PC-3 (cell line): Measurements from ENCODE around the gene S100A4. TPM values are rescaled to one million over a fixed set of nuclear protein-coding genes. Genes with fewer than 3 reads are reported as not detected.
"Not testable (repeated sequence)": the region's sequence is repeated elsewhere in the genome, so short reads cannot be mapped to it uniquely, and the experiment has no call there.

Experiments
- ATAC-seq: fragments of 200-7000 bp; cut with Tn5 transposase; 2 replicates; pipeline ENCODE4 v1.9.1; 2020; ENCODE audit warnings: mild to moderate bottlenecking, moderate library complexity
- BruUV-seq: library from RNA; stranded (reverse); fragments of 400-500 nt; replicated peaks from 2 replicates; lab custom pipeline; 2021; lab: Mats Ljungman, UMichigan
- CTCF ChIA-PET: fragments of 300-600 bp; sonication (Branson Sonifier 250); formaldehyde crosslinking; loops from one replicate; lab custom pipeline; 2022; ENCODE audit warnings: antibody characterized with exemption; lab: Charles Lee
- POLR2A ChIA-PET: fragments of 300-600 bp; sonication (Branson Sonifier 250); formaldehyde crosslinking; loops from one replicate; lab custom pipeline; 2022; ENCODE audit warnings: antibody characterized with exemption; ENCODE audit not compliant: unreplicated experiment; lab: Charles Lee
- DNase-seq: peaks from one replicate; pipeline ENCODE4 v3.0.0-alpha.2; 2015
- H2AFZ ChIP-seq: fragments of 300-600 bp; sonication (generic); 2 replicates; pipeline ENCODE4 v1.6.0; 2016; ENCODE audit warnings: antibody characterized with exemption, low read length
- H3F3A ChIP-seq: fragments of 300-600 bp; sonication (generic); one replicate; pipeline ENCODE4 v1.6.0; 2017; ENCODE audit warnings: antibody characterized with exemption, low read length, control low read depth, mild to moderate bottlenecking; ENCODE audit not compliant: unreplicated experiment
- H3K27ac ChIP-seq: fragments of 300-600 bp; sonication (generic); 2 replicates; pipeline ENCODE4 v1.5.1; 2016; ENCODE audit warnings: mild to moderate bottlenecking, low read length
- H3K27me3 ChIP-seq: fragments of 300-600 bp; sonication (generic); 2 replicates; pipeline ENCODE4 v1.6.1; 2016; ENCODE audit warnings: low read length, mixed read lengths
- H3K36me3 ChIP-seq: fragments of 300-600 bp; sonication (generic); 2 replicates; pipeline ENCODE4 v1.6.1; 2016; ENCODE audit warnings: low read depth, mixed run types, low read length, mixed read lengths
- H3K4me1 ChIP-seq: fragments of 300-600 bp; sonication (generic); 2 replicates; pipeline ENCODE4 v1.5.1; 2016; ENCODE audit warnings: low read length; ENCODE audit not compliant: insufficient read depth
- H3K4me2 ChIP-seq: fragments of 300-600 bp; sonication (generic); 2 replicates; pipeline ENCODE4 v1.6.0; 2016; ENCODE audit warnings: low read length
- H3K4me3 ChIP-seq: fragments of 300-600 bp; sonication (generic); 2 replicates; pipeline ENCODE4 v1.5.1; 2016; ENCODE audit warnings: mild to moderate bottlenecking, low read length, mixed read lengths
- H3K79me2 ChIP-seq: fragments of 300-600 bp; sonication (generic); 2 replicates; pipeline ENCODE4 v1.6.1; 2017; ENCODE audit warnings: low read length, mixed read lengths
- H3K9ac ChIP-seq: fragments of 300-600 bp; sonication (generic); 2 replicates; pipeline ENCODE4 v1.6.0; 2016; ENCODE audit warnings: mild to moderate bottlenecking, low read length
- H3K9me2 ChIP-seq: fragments of 300-600 bp; sonication (generic); replicated peaks from 2 replicates; pipeline ENCODE4 v1.6.1; 2016; ENCODE audit warnings: mixed run types, low read length, mixed read lengths
- H3K9me3 ChIP-seq: fragments of 300-600 bp; sonication (generic); 2 replicates; pipeline ENCODE4 v1.6.1; 2016; ENCODE audit warnings: low read length, mixed read lengths
- H4K20me1 ChIP-seq: fragments of 300-600 bp; sonication (generic); 2 replicates; pipeline ENCODE4 v1.6.1; 2016; ENCODE audit warnings: low read length, mixed read lengths
- EZH2 ChIP-seq: fragments of 300-600 bp; sonication (generic); IDR thresholded peaks from one replicate; pipeline ENCODE4 v1.6.1; 2017; ENCODE audit warnings: antibody characterized with exemption, mild to moderate bottlenecking, low read length; ENCODE audit not compliant: unreplicated experiment
- EZH2phosphoT487 ChIP-seq: fragments of 300-600 bp; sonication (generic); IDR thresholded peaks from 2 replicates; pipeline ENCODE4 v1.6.1; 2018; ENCODE audit warnings: mild to moderate bottlenecking, antibody characterized with exemption, low read length, borderline replicate concordance
- intact Hi-C: fragments of 100-400 bp; cut with micrococcal nuclease; formaldehyde crosslinking; loops from 2 replicates; pipeline ENCODE4 v1.9.0; 2023
- total RNA-seq: library from RNA; depleted of rRNA; stranded (reverse); fragments of >200 nt; gene quantifications from 2 replicates; pipeline ENCODE4 v1.2.3, GENCODE V29; 2014
- TF ChIP-seq, protein P1 (sequence below): fragments of 300-600 bp; sonication (generic); conservative IDR thresholded peaks from 2 replicates; pipeline ENCODE4 v1.5.1; 2017; ENCODE audit warnings: antibody characterized with exemption, low read depth, mild to moderate bottlenecking, low read length

S100A4 gene
- total RNA-seq, 1 experiment from 2014 or later: 55.8 TPM

DNA sequence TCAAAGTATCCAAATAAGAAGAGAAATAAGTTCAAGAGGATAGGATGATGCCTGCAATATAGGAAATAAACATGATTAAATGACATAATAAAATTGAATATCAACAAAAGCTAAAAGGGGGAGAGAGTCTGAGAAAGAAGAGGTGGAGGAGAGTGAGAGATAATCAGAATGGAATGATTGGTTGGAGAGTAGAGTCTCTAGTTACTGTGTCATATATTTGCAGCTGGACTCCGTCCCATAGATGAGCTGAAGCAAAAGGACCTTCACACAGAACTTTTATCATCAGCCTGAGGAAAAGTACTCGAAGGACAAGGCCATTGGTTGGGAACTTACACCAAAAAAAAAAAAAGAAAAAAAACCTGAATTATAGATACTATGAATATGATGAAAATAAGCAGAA, 42.9 kb upstream of the S100A4 start:
- CTCF ChIA-PET: no interaction called here
- Histone ChIP-seq H2AFZ (no peak overlapping the region), H3K27ac (no peak overlapping the region), H3K36me3 (no peaks in the 10 kb centered on the region), H3K4me2 (no peak overlapping the region), H3K79me2 (no peaks in the 10 kb centered on the region), H3K4me3 (no peak overlapping the region), H3K27me3 (no peaks in the 10 kb centered on the region), H3F3A (no peaks in the 10 kb centered on the region), H3K9ac (no peak overlapping the region), H4K20me1 (no peaks in the 10 kb centered on the region), H3K4me1 (peaks cover 10% of the 10 kb centered on the region), H3K9me2 (no peaks in the 10 kb centered on the region), H3K9me3 (no peaks in the 10 kb centered on the region)
- no peak for ATAC-seq
- intact Hi-C loops: no loop called here
- POLR2A ChIA-PET: no interaction called here
- DNase-seq: no peak
- no peak for TF ChIP-seq EZH2phosphoT487
- BruUV-seq: no TSS peak

DNA sequence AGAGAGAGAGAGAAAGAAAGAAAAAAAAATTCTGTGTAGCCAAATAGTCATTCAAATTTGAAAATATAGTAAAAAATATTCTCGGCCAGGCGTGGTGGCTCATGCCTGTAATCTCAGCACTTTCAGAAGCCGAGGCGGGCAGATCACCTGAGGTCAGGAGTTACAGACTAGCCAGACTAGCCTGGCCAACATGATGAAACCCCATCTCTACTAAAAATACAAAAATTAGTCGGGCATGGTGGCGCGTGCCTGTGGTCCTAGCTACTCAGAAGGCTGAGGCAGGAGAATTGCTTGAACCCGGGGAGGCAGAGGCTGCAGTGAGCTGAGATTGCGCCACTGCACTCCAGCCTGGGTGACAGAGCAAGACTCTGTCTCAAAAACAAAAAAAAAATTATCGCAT, 42.4 kb upstream of the S100A4 start:
- H3K4me1 ChIP-seq, H3K27ac ChIP-seq, H3F3A ChIP-seq, H3K9me3 ChIP-seq, ATAC-seq, H3K4me2 ChIP-seq, intact Hi-C loops, H3K79me2 ChIP-seq, H3K27me3 ChIP-seq, H3K36me3 ChIP-seq, H3K9me2 ChIP-seq, CTCF ChIA-PET, H3K4me3 ChIP-seq, H2AFZ ChIP-seq, DNase-seq, H4K20me1 ChIP-seq, BruUV-seq, H3K9ac ChIP-seq, POLR2A ChIA-PET: not testable (repeated sequence)

DNA sequence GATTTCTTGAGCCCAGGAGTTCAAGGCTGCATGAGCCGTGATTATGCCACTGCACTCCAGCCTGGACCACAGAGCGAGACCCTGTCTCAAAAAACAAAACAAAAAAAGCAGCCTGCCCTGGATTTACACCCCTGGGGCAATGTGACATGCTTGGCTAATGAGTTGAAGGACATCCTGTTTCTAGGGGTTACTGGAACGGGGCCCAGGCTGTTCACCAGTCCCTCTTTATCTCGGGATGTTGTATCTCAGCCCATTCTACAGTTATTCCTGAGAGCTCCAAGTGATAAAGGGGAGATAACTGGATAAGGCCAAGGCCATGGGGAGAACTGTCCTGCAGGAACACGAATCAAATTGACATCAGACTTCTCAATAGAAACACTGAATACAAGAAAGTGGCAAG, 41.7 kb upstream of the S100A4 start:
- Histone ChIP-seq H3K4me1 (peaks cover 10% of the 10 kb centered on the region), H3F3A (no peaks in the 10 kb centered on the region), H3K9me3 (no peaks in the 10 kb centered on the region), H2AFZ (no peak overlapping the region), H3K4me2 (no peak overlapping the region), H3K9me2 (no peaks in the 10 kb centered on the region), H3K4me3 (no peak overlapping the region), H3K9ac (no peak overlapping the region), H3K79me2 (no peaks in the 10 kb centered on the region), H4K20me1 (no peaks in the 10 kb centered on the region), H3K27ac (no peak overlapping the region), H3K36me3 (no peaks in the 10 kb centered on the region), H3K27me3 (no peaks in the 10 kb centered on the region)
- DNase-seq: peak; percentile 24
- ATAC-seq: peak; percentile 53; the same call in 1 of the 2 replicates
- POLR2A ChIA-PET: no interaction called here
- no peak for TF ChIP-seq EZH2phosphoT487
- TF ChIP-seq, protein P1, sequence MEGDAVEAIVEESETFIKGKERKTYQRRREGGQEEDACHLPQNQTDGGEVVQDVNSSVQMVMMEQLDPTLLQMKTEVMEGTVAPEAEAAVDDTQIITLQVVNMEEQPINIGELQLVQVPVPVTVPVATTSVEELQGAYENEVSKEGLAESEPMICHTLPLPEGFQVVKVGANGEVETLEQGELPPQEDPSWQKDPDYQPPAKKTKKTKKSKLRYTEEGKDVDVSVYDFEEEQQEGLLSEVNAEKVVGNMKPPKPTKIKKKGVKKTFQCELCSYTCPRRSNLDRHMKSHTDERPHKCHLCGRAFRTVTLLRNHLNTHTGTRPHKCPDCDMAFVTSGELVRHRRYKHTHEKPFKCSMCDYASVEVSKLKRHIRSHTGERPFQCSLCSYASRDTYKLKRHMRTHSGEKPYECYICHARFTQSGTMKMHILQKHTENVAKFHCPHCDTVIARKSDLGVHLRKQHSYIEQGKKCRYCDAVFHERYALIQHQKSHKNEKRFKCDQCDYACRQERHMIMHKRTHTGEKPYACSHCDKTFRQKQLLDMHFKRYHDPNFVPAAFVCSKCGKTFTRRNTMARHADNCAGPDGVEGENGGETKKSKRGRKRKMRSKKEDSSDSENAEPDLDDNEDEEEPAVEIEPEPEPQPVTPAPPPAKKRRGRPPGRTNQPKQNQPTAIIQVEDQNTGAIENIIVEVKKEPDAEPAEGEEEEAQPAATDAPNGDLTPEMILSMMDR: no peak
- BruUV-seq: no TSS peak
- intact Hi-C loops: no loop called here
- CTCF ChIA-PET: no interaction called here

DNA sequence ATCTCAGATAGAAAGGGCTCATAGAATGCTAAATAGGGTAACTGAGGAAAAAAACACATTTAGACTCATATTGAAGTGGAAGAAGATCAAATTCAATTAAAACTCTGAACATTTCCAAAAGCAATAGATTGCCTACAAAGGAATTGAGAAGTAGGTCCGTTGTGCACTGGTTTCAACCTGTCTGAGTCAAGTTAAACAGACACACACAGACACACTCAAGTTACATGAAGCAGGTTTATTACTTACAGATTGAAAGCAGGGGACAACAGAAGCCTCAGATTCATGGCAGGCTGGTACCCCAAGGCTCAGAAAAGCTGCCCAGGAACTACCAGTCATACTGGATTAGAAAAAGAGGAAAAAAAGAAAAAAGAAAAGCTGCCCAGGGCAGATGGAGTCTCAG, 40.7 kb upstream of the S100A4 start:
- POLR2A ChIA-PET: interaction anchor here (0.6 kb wide), 1 partner anchor 18 kb away, joined by 3 read pairs; no protein-coding TSS in a partner anchor
- intact Hi-C loops: no loop called here
- BruUV-seq: no TSS peak

More for the DNA sequence above, 40.7 kb upstream of the S100A4 start:
- no peak overlapping the region for H2AFZ ChIP-seq
- TF ChIP-seq EZH2phosphoT487 (no peak), EZH2 (no peak)
- TF ChIP-seq, protein P1: no peak
- H3K36me3 ChIP-seq: no peaks in the 10 kb centered on the region
- H3K9me3 ChIP-seq: no peaks in the 10 kb centered on the region
- no peak overlapping the region for H3K9ac ChIP-seq
- H3F3A ChIP-seq: no peaks in the 10 kb centered on the region
- H3K4me1 ChIP-seq: peaks cover 10% of the 10 kb centered on the region
- H3K27ac ChIP-seq: no peak overlapping the region
- ATAC-seq (peak; percentile 59), DNase-seq (no peak)
- no peaks in the 10 kb centered on the region for H3K27me3 ChIP-seq
- H3K79me2 ChIP-seq: no peaks in the 10 kb centered on the region
- CTCF ChIA-PET: no interaction called here
- H3K4me3 ChIP-seq: no peak overlapping the region
- H3K9me2 ChIP-seq: no peaks in the 10 kb centered on the region
- no peaks in the 10 kb centered on the region for H4K20me1 ChIP-seq
- no peak overlapping the region for H3K4me2 ChIP-seq
